HUES64 (cell line): ENCODE data around the gene TNFAIP8.
"Not testable (repeated sequence)": the region's sequence is repeated elsewhere in the genome, so short reads cannot be mapped to it uniquely, and the experiment has no call there.

Experiments
- H3K27ac ChIP-seq: 2 replicates; pipeline ENCODE4 v1.7.0; 2013; ENCODE audit warnings: low read depth, low read length, inconsistent platforms
- H3K27me3 ChIP-seq: 2 replicates; pipeline ENCODE4 v1.6.1; 2013; ENCODE audit warnings: mild to moderate bottlenecking, low read length; ENCODE audit not compliant: insufficient read depth
- H3K36me3 ChIP-seq: 2 replicates; pipeline ENCODE4 v1.6.1; 2013; ENCODE audit warnings: mild to moderate bottlenecking, low read length; ENCODE audit not compliant: insufficient read depth
- H3K4me1 ChIP-seq: 2 replicates; pipeline ENCODE4 v1.6.1; 2013; ENCODE audit warnings: mild to moderate bottlenecking, low read length, moderate library complexity; ENCODE audit not compliant: insufficient read depth
- H3K4me3 ChIP-seq: 2 replicates; pipeline ENCODE4 v1.5.1; 2013; ENCODE audit warnings: mild to moderate bottlenecking, low read length, moderate library complexity
- H3K9ac ChIP-seq: 2 replicates; pipeline ENCODE4 v1.6.1; 2013; ENCODE audit warnings: mild to moderate bottlenecking, low read depth, low read length
- H3K9me3 ChIP-seq: 2 replicates; pipeline ENCODE4 v1.6.1; 2013; ENCODE audit warnings: low read depth, low read length; ENCODE audit not compliant: insufficient read depth
- WGBS: fragments of 150-250, 120-280 bp; methylation state at CpG from one replicate; pipeline ENCODE4 v1.1.7; 2013; ENCODE audit warnings: missing lambda C conversion rate; 5-methylcytosine and 5-hydroxymethylcytosine counted together

Gene TNFAIP8

DNA sequence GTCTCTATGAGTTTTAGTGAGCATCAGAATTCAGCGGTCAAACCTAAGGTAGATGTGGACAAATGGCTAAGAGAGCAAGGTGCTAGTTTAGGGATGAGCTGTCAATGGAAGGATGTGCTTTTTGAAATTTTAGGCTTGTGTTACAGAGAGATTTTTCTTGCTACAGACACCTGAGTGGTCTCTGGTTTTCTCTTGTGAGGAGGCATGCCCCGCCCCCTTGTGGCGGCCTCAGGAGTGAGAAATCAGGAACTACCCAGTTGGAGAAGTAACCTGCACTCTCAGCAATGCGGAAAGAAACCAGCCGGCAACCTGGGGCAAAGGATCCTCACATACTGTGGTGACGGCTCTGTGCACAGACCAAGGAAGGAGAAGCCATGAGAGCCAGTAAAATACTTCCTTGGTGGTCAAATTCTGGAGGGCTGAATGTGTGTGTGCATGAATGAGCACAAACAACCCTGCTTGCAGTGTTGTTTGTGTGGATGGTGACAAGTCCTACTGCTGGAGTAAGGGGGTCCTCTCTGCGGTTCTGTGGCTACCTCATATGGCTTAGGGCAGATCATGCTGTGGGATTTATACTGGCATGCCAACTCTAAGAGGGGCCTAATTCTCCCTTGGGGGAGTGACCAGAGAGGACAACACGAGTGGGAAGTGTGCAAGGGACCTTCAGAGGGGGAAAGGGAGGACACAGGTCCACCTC is 79.8 kb downstream of the TNFAIP8 start:
- Histone ChIP-seq H3K4me1 (no peaks in the 10 kb centered on the region), H3K27me3 (no peaks in the 10 kb centered on the region), H3K27ac (no peak overlapping the region), H3K9me3 (peaks cover 15% of the 10 kb centered on the region; the same call in 1 of the 2 replicates), H3K36me3 (no peaks in the 10 kb centered on the region), H3K9ac (no peak overlapping the region), H3K4me3 (no peak overlapping the region)
- WGBS, result 62% methylated on average over 8 of the region's 8 CpGs

DNA sequence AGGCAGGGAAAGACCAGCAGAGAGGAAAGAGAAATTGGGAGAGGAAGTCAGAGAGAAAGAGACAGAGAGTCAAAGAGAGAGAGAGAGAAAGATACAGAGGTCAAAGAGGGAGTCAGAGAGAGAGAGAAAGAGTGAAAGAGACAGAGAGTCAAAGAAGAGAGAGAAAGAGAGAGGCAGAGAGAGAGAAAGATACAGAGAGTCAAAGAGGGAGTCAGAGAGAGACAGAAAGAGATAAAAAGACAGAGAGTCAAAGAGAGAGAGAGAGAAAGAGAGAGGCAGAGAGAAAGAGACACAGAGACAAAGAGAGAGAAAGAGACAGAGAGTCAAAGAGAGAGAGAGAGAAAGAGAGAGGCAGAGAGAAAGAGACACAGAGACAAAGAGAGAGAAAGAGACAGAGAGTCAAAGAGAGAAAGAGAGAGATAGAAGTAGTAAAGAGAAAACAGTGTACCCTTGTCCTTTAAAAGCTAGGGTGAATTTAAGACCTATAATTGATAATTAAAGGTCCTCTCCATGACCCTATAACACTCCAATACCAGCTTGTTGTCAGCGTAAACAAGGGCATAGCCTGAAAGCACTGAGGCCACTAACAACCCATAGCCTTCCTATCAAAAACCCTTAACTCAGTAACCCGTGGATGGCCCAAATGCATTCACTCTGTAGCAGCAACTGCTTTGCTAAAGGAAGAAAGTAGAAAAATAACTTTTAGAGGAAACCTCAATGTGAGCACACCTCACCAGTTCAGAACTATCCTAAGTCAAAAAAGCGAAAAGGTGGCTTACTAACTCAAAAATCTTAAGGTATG is 82.2 kb downstream of the TNFAIP8 start:
- H3K27me3 ChIP-seq, H3K9ac ChIP-seq, H3K4me1 ChIP-seq, H3K27ac ChIP-seq, H3K36me3 ChIP-seq, H3K4me3 ChIP-seq: not testable (repeated sequence)
- peaks cover 15% of the 10 kb centered on the region; the same call in 1 of the 2 replicates for H3K9me3 ChIP-seq
- WGBS, result 90% methylated on average over 2 of the region's 3 CpGs

DNA sequence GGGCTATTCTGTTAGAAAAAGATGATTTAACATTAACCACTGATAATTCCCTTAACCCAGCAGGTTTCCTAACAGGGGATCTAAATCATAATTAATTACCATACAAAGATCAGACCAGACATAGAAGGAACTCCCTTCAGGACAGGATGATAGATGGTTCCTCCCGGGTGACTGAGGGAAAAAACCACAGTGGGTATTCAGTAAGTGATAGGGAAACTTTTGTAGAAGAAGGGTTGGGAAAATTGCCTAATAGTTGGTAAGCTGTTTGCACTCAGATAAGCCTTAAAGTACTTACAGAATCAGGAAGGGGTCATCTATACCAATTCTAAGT is 82.7 kb downstream of the TNFAIP8 start:
- not testable (repeated sequence) for H3K4me1 ChIP-seq, H3K27ac ChIP-seq, H3K36me3 ChIP-seq, H3K27me3 ChIP-seq, H3K4me3 ChIP-seq, H3K9ac ChIP-seq
- H3K9me3 ChIP-seq, result peaks cover 15% of the 10 kb centered on the region; the same call in 1 of the 2 replicates
- WGBS, result 93% methylated on average over 1 of the region's 1 CpG

DNA sequence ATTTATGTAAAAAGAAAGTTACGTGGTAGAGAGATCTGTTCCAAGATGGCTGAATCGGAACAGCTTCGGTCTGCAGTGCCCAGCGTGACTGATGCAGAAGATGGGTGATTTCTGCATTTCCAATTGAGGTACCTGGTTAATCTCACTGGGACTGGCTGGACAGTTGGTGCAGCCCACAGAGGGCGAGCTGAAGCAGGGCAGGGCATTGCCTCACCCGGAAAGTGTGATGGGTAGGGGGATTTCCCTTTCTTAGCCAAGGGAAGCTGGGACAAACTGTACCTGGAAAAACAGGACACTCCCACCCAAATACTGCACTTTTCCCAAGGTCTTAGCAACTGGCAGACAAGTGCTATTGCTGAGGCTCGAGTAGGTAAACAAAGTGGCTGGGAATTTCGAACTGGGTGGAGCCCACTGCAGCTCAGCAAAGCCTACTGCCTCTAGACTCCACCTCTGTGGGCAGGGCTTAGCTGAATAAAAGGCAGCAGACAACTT is 83.4 kb downstream of the TNFAIP8 start:
- Histone ChIP-seq H3K4me1 (no peaks in the 10 kb centered on the region), H3K4me3 (no peak overlapping the region), H3K36me3 (no peaks in the 10 kb centered on the region), H3K9me3 (peaks cover 15% of the 10 kb centered on the region; the same call in 1 of the 2 replicates), H3K27me3 (no peaks in the 10 kb centered on the region), H3K9ac (no peak overlapping the region), H3K27ac (no peak overlapping the region)
- WGBS, result 93% methylated on average over 8 of the region's 8 CpGs

DNA sequence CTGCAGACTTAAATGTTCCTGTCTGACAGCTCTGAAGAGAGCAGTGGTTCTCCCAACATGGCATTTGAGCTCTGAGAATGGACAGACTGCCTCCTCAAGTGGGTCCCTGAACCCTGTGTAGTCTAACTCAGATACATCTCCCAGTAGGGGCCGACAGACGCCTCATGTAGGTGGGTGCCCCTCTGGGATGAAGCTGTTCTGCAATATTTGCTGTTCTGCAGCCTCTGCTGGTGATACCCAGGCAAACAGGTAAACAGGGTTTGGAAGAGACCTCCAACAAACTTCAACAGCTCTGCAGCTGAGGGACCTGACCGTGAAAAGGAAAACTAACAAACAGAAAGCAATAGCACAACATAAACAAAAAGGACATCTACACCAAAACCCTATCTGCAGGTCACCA is 83.8 kb downstream of the TNFAIP8 start:
- peaks cover 15% of the 10 kb centered on the region; the same call in 1 of the 2 replicates for H3K9me3 ChIP-seq
- not testable (repeated sequence) for H3K4me1 ChIP-seq, H3K27ac ChIP-seq, H3K27me3 ChIP-seq, H3K36me3 ChIP-seq, H3K4me3 ChIP-seq, H3K9ac ChIP-seq
- WGBS, result 93% methylated on average over 3 of the region's 3 CpGs

DNA sequence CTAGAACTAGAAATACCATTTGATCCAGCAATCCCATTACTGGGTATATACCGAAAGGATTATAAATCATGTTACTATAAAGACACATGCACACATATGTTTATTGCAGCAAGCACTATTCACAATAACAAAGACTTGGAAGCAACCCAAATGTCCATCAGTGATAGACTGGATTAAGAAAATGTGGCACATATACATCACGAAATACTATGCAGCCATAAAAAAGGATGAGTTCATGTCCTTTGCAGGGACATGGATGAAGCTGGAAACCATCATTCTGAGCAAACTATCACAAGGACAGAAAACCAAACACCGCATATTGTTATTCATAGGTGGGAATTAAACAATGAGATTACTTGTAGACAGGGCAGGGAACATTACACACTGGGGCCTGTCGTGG is 88.8 kb downstream of the TNFAIP8 start:
- not testable (repeated sequence) for H3K4me3 ChIP-seq, H3K36me3 ChIP-seq, H3K27me3 ChIP-seq, H3K9me3 ChIP-seq, H3K9ac ChIP-seq, H3K4me1 ChIP-seq, H3K27ac ChIP-seq
- 99% methylated on average over 4 of the region's 4 CpGs for WGBS

DNA sequence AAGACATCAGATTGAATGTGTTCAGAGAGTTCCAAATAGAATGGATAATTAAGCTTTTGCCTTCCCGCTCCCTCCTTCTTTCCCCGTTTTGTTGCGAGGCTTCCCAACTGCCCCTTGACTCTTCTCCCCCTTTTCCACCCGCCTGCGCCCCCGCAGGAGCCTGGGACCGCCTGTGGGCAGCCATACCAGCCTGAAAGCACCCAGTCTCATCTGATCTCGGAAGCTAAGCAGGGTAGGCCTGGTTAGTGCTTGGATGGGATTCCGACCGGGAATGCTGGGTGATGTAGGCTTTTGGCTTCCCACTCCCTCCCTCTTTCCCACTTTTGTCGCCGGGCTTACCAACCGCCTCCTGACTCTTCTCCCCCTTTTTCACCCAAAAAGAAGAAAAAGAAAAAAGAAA is 89.7 kb downstream of the TNFAIP8 start:
- peaks cover 9% of the 10 kb centered on the region for H3K9me3 ChIP-seq
- no peak overlapping the region for H3K9ac ChIP-seq
- H3K36me3 ChIP-seq, result no peaks in the 10 kb centered on the region
- H3K4me1 ChIP-seq, result no peaks in the 10 kb centered on the region
- 90% methylated on average over 10 of the region's 13 CpGs for WGBS
- no peaks in the 10 kb centered on the region for H3K27me3 ChIP-seq
- H3K4me3 ChIP-seq, result no peak overlapping the region
- H3K27ac ChIP-seq, result no peak overlapping the region
